Left lung (tissue), 10 donors: Measurements from ENCODE around the gene RAPGEF5. TPM values are rescaled to one million over a fixed set of nuclear protein-coding genes. Genes with fewer than 3 reads are reported as not detected.

Source experiments
- ATAC-seq: fragments of 200-7000 bp; cut with Tn5 transposase; one replicate; pipeline ENCODE4 v1.9.1; 2020; ENCODE audit warnings: moderate library complexity
- DNase-seq, 4 donors: peaks; one replicate each; pipeline ENCODE4 v3.0.0-alpha.2; 2013 to 2020
- H3K27ac ChIP-seq, 2 donors: fragments of 200-600 bp; sonication (generic) in 1 of 2; one replicate each; pipeline versions ENCODE4 v1.5.0 to v1.8.0; 2020 to 2021
- H3K27me3 ChIP-seq, 2 donors: fragments of 200-600 bp; sonication (generic) in 1 of 2; one replicate each; pipeline versions ENCODE4 v1.5.0 to v1.8.0; 2020 to 2021
- H3K36me3 ChIP-seq, 2 donors: fragments of 200-600 bp; sonication (generic) in 1 of 2; one replicate each; pipeline versions ENCODE4 v1.5.0 to v1.8.0; 2020 to 2021
- H3K4me1 ChIP-seq, 2 donors: fragments of 200-600 bp; one replicate each; pipeline ENCODE4 v1.8.0; 2021
- H3K4me3 ChIP-seq, 2 donors: fragments of 200-600 bp; sonication (generic) in 1 of 2; one replicate each; pipeline versions ENCODE4 v1.5.0 to v1.8.0; 2020 to 2021; ENCODE audit warnings: mild to moderate bottlenecking in 1 of 2
- H3K9me3 ChIP-seq, 2 donors: fragments of 200-600 bp; sonication (generic) in 1 of 2; one replicate each; pipeline versions ENCODE4 v1.5.0 to v1.8.0; 2020 to 2021
- intact Hi-C, 2 donors: fragments of 100-400 bp; cut with DNase I; formaldehyde crosslinking; loops; one replicate each; pipeline versions ENCODE4 v1.11.2 to v1.14.2; 2022
- polyA plus RNA-seq, 6 donors: library from polyadenylated mRNA; unstranded; fragments of 120-200 nt; gene quantifications; one replicate each; pipeline ENCODE4 v1.2.1, GENCODE V29; 2013; ENCODE audit not compliant: insufficient read length in 6 of 6
- total RNA-seq, 2 donors: library from RNA; stranded (reverse); fragmentation: NEBNext Ultra II Directional; extraction: Animal tissue kit (Norgen Biotek cat#: 25700); gene quantifications; one replicate each; pipeline ENCODE4 v1.2.1, GENCODE V29; 2021
- TF ChIP-seq, protein P1 (sequence below), 2 donors: fragments of 200-600 bp; sonication (generic) in 1 of 2; IDR thresholded peaks; one replicate each; pipeline versions ENCODE4 v1.5.0 to v1.8.0; 2021; ENCODE audit warnings: antibody characterized with exemption in 2 of 2
- donor health status: DM: no; HTN: yes; CAD: no.
- donor health status: DM: no; HTN: no; CAD: no.

RAPGEF5 gene
- total and polyA plus RNA-seq, 8 donors: 44.2 to 98.7 (median 81.7) TPM

DNA sequence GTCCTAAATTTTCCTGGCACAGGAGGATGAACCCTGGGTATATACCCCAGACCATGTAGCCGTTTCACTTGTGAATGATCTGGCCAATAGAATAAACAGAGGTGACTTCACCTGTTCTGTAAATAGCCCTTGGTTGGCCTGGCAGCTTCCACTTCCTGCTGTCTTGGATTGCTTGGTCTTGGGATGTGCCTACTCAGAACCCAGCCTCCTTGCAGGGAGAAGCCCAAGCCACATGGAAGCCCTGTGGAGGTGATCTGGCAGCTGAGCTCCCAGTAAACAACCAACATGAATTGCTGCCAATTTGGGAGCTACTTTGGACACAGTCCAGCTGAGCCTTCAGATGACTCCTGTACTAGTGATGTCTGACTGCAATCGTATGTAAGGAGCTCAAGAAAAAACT is 4.8 kb upstream of the RAPGEF5 start:
- no peak overlapping the region for H3K4me3 ChIP-seq
- DNase-seq (no peak), ATAC-seq (no peak)
- intact Hi-C loops: no loop called here
- peaks cover 3 to 7% of the 10 kb centered on the region in 2 donors for H3K4me1 ChIP-seq
- no peaks in the 10 kb centered on the region for H3K36me3 ChIP-seq
- no peak overlapping the region for H3K27ac ChIP-seq
- peaks cover 0 to 11% of the 10 kb centered on the region in 2 donors for H3K27me3 ChIP-seq
- no peaks in the 10 kb centered on the region for H3K9me3 ChIP-seq
- TF ChIP-seq, protein P1, sequence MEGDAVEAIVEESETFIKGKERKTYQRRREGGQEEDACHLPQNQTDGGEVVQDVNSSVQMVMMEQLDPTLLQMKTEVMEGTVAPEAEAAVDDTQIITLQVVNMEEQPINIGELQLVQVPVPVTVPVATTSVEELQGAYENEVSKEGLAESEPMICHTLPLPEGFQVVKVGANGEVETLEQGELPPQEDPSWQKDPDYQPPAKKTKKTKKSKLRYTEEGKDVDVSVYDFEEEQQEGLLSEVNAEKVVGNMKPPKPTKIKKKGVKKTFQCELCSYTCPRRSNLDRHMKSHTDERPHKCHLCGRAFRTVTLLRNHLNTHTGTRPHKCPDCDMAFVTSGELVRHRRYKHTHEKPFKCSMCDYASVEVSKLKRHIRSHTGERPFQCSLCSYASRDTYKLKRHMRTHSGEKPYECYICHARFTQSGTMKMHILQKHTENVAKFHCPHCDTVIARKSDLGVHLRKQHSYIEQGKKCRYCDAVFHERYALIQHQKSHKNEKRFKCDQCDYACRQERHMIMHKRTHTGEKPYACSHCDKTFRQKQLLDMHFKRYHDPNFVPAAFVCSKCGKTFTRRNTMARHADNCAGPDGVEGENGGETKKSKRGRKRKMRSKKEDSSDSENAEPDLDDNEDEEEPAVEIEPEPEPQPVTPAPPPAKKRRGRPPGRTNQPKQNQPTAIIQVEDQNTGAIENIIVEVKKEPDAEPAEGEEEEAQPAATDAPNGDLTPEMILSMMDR (IDR thresholded peaks at IDR 0.05): no peak

DNA sequence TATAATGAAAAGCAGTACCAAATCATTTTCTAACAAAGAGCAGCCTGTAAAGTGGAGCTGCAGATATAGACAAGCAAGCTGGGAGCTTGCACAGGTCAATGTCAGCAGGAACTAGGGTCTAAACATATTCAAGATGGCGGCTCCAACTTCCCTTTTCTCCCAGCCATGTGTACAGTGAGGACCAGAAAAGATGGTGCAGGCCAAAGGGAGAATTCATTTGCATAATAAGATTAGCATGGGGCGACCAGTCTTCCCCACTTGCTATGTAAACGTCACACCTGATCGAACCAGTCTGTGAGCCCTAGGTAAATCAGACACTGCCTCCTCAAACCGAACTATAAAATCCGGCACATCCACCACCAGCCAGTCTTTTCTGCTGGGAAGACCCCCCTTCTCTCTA is 4.4 kb upstream of the RAPGEF5 start:
- intact Hi-C loops: no loop called here
- H3K4me1 ChIP-seq: peaks cover 3 to 7% of the 10 kb centered on the region in 2 donors
- no peak for ATAC-seq
- TF ChIP-seq, protein P1 (IDR thresholded peaks at IDR 0.05): no peak
- peaks cover 0 to 15% of the 10 kb centered on the region in 2 donors for H3K27me3 ChIP-seq
- H3K36me3 ChIP-seq: no peaks in the 10 kb centered on the region
- H3K4me3 ChIP-seq: no peak overlapping the region
- no peaks in the 10 kb centered on the region for H3K9me3 ChIP-seq
- no peak overlapping the region for H3K27ac ChIP-seq
- DNase-seq: no peak

DNA sequence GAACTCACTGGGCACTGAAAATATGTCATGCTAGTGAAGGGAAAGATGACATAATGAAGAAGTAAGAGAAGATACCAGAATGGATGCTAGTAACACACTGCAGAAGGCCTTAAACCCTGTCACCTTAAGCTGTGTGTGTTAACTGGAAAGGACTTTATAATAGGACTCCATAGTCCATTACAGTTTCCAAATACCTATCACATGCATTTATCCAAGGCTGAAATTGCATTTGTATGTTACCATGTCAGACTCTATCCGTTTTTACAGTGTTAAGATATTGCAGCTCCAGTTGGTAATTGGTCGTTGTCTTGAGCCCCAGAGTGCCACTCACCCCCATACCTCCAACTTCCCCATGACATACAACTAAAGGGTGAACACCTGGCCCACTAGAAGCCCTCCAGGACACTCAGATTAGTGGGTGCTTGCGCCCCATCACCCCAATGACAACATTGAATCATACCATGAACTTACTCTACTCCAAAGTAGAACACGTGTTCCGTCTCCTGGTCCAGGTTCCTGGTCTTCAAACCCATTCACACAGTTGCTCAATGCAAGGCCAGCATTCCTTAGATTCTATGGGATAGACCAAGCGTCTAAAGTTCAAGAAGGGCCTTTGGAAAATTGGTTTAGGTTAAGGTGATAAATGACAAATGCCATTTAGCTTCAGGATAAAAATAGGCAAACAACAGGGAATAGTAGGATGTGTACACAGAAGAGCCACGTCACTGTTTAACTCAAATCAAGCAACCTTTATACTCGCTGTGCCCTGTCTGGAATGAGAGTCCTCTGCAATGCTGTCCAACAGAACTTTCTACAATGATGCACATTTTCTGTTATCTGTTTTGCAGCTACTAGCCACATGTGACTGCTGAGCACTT is 2.1 kb upstream of the RAPGEF5 start:
- no peak overlapping the region for H3K27ac ChIP-seq
- no peaks in the 10 kb centered on the region for H3K36me3 ChIP-seq
- H3K9me3 ChIP-seq: peaks cover 0 to 3% of the 10 kb centered on the region in 2 donors
- intact Hi-C loops: no loop called here
- H3K4me3 ChIP-seq: no peak overlapping the region
- peaks cover 3 to 10% of the 10 kb centered on the region in 2 donors for H3K4me1 ChIP-seq
- DNase-seq (no peak), ATAC-seq (no peak)
- TF ChIP-seq, protein P1 (IDR thresholded peaks at IDR 0.05): no peak
- peaks cover 0 to 33% of the 10 kb centered on the region in 2 donors for H3K27me3 ChIP-seq

DNA sequence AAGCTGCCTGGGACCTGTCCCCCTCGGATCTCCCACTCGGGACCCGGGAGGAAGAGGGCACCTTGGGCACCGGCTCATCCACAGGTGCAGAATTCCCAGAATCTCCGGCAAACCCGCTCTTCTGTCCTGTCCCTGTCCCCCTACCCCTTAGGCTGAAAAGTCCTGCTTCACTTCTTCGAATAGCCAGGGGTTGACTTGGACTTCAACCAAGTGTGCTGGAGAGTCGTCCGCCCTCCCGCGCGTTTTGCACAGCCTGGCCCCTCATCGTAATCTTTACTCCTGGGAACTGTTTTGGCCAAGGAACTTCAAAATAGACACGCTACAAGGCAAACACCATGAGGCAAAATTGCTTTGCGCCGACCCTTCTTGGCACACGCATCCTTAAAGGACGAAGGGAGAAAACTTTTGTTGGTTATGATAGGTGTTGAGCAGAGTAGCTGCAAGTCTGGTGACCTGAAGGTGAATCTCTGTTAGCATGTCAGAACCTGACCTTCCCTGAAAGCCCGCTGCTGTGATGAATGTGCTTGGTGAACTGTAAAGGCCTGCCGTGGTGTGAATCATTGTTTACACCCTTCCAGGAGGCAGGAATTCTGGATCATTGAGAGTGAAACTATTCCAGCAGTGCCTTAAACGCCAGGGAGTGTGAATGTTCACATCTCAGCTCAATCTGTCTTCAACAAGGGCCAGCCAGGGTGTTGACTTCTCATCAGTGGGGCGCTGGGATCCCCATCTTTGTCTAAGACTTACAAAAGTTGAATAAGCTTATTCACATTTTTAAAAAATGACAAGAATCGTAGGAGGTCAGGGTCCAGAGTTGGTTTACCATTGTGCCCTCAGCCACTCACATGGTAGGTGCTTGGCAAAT is 589 bp upstream of the RAPGEF5 start:
- peak overlapping the region in 1 of 2 donors; percentile 43 for H3K27ac ChIP-seq

More for the DNA sequence above, 589 bp upstream of the RAPGEF5 start:
- intact Hi-C loops: no loop called here
- Histone ChIP-seq H3K4me1 (peaks cover 3 to 10% of the 10 kb centered on the region in 2 donors), H3K4me3 (peak overlapping the region; percentile 2 to 45), H3K27me3 (peaks cover 0 to 33% of the 10 kb centered on the region in 2 donors), H3K36me3 (no peaks in the 10 kb centered on the region), H3K9me3 (peaks cover 0 to 3% of the 10 kb centered on the region in 2 donors)
- ATAC-seq (peak; percentile 46), DNase-seq (peak in 1 of 4 donors; percentile 12)
- TF ChIP-seq, protein P1 (IDR thresholded peaks at IDR 0.05): no peak
